WTC11 (cell line): ENCODE results near the gene ZNF664. TPM values are rescaled to one million over a fixed set of nuclear protein-coding genes. Genes with fewer than 3 reads are reported as not detected.

Experiments used
- ATAC-seq: fragments of 200-7000 bp; cut with Tn5 transposase; 2 replicates; pipeline ENCODE4 v1.10.0; 2021; ENCODE audit warnings: mild to moderate bottlenecking, moderate library complexity
- CTCF ChIA-PET: fragments of 300-600 bp; sonication (Branson Sonifier 250); formaldehyde crosslinking; loops from one replicate; lab custom pipeline; 2021; ENCODE audit warnings: antibody characterized with exemption; lab: Charles Lee
- POLR2A ChIA-PET: fragments of 350-600 bp; sonication (Branson Sonifier 250); formaldehyde crosslinking; loops from one replicate; lab custom pipeline; 2021; ENCODE audit warnings: antibody characterized with exemption; lab: Charles Lee
- DNase-seq: peaks from one replicate; pipeline ENCODE4 v3.0.0; 2021; ENCODE audit warnings: low spot score
- H3K27ac Mint-ChIP-seq: 2 replicates; pipeline ENCODE4 v1.8.0; 2021; ENCODE audit warnings: mixed read lengths
- H3K27me3 Mint-ChIP-seq: 2 replicates; pipeline ENCODE4 v1.8.0; 2021; ENCODE audit warnings: low read depth, mild to moderate bottlenecking, moderate library complexity, mixed read lengths
- H3K36me3 Mint-ChIP-seq: 2 replicates; pipeline ENCODE4 v1.8.0; 2021; ENCODE audit warnings: mixed read lengths
- H3K4me1 Mint-ChIP-seq: 2 replicates; pipeline ENCODE4 v1.8.0; 2022; ENCODE audit warnings: mixed read lengths
- H3K4me3 Mint-ChIP-seq: 2 replicates; pipeline ENCODE4 v1.8.0; 2021; ENCODE audit warnings: mild to moderate bottlenecking, moderate library complexity, mixed read lengths
- H3K9me3 Mint-ChIP-seq: 2 replicates; pipeline ENCODE4 v1.8.0; 2021; ENCODE audit warnings: mixed read lengths
- AFF4 ChIP-seq: sonication (generic); formaldehyde crosslinking; IDR thresholded peaks from 2 replicates; pipeline ENCODE4 v1.8.1; 2023; ENCODE audit warnings: mild to moderate bottlenecking, missing genetic modification reagents, borderline replicate concordance
- ATF1 ChIP-seq: sonication (generic); formaldehyde crosslinking; IDR thresholded peaks from 2 replicates; pipeline ENCODE4 v1.8.1; 2023; ENCODE audit warnings: mild to moderate bottlenecking, moderate library complexity, missing genetic modification reagents
- ATF3 ChIP-seq: sonication (generic); formaldehyde crosslinking; conservative IDR thresholded peaks from 2 replicates; pipeline ENCODE4 v1.8.1; 2022; ENCODE audit warnings: mild to moderate bottlenecking, missing genetic modification reagents
- CREM ChIP-seq: sonication (generic); formaldehyde crosslinking; IDR thresholded peaks from 2 replicates; pipeline ENCODE4 v1.8.1; 2022; ENCODE audit warnings: mild to moderate bottlenecking, missing genetic modification reagents, moderate library complexity
- FOXK1 ChIP-seq: sonication (generic); formaldehyde crosslinking; IDR thresholded peaks from 2 replicates; pipeline ENCODE4 v1.8.0; 2022; ENCODE audit warnings: mild to moderate bottlenecking, moderate library complexity, missing genetic modification reagents
- KAT7 ChIP-seq: sonication (generic); formaldehyde crosslinking; IDR thresholded peaks from 2 replicates; pipeline ENCODE4 v1.8.1; 2023; ENCODE audit warnings: missing genetic modification reagents, mild to moderate bottlenecking, borderline replicate concordance
- NR2C2 ChIP-seq: sonication (generic); formaldehyde crosslinking; IDR thresholded peaks from 2 replicates; pipeline ENCODE4 v1.8.0; 2022; ENCODE audit warnings: mild to moderate bottlenecking, missing genetic modification reagents
- TCF7 ChIP-seq: sonication (generic); formaldehyde crosslinking; IDR thresholded peaks from 2 replicates; pipeline ENCODE4 v1.8.0; 2022; ENCODE audit warnings: mild to moderate bottlenecking, low read depth, missing genetic modification reagents, moderate library complexity
- TEAD1 ChIP-seq: sonication (generic); formaldehyde crosslinking; IDR thresholded peaks from 2 replicates; pipeline ENCODE4 v1.8.0; 2022; ENCODE audit warnings: mild to moderate bottlenecking, missing genetic modification reagents
- ZMAT4 ChIP-seq: fragments of 250-450 bp; sonication (Bioruptor Pico); IDR thresholded peaks from 2 replicates; pipeline ENCODE4 v1.9.0; 2021; ENCODE audit warnings: mild to moderate bottlenecking
- ZNF121 ChIP-seq: sonication (generic); formaldehyde crosslinking; IDR thresholded peaks from 2 replicates; pipeline ENCODE4 v1.8.0; 2023; ENCODE audit warnings: missing genetic modification reagents
- ZNF219 ChIP-seq: sonication (generic); formaldehyde crosslinking; IDR thresholded peaks from 2 replicates; pipeline ENCODE4 v1.8.0; 2023; ENCODE audit warnings: missing genetic modification reagents, mild to moderate bottlenecking, borderline replicate concordance
- total RNA-seq: library from RNA; stranded (reverse); gene quantifications from 3 replicates; pipeline ENCODE4 v1.2.3, GENCODE V29; 2021
- TF ChIP-seq, protein P1 (sequence below): sonication (generic); formaldehyde crosslinking; IDR thresholded peaks from 2 replicates; pipeline ENCODE4 v1.8.1; 2023; ENCODE audit warnings: mild to moderate bottlenecking, missing genetic modification reagents, moderate library complexity
- TF ChIP-seq, protein P2 (sequence below): sonication (generic); formaldehyde crosslinking; conservative IDR thresholded peaks from 2 replicates; pipeline ENCODE4 v1.8.1; 2023; ENCODE audit warnings: mild to moderate bottlenecking, low read depth, missing genetic modification reagents, moderate library complexity
- TF ChIP-seq, protein P3 (sequence below): sonication (generic); formaldehyde crosslinking; IDR thresholded peaks from 2 replicates; pipeline ENCODE4 v1.8.0; 2022; ENCODE audit warnings: missing genetic modification reagents
- TF ChIP-seq, protein P4 (sequence below): sonication (generic); formaldehyde crosslinking; IDR thresholded peaks from 2 replicates; pipeline ENCODE4 v1.8.0; 2022; ENCODE audit warnings: mild to moderate bottlenecking, missing genetic modification reagents
- TF ChIP-seq, protein P5 (sequence below): sonication (generic); formaldehyde crosslinking; IDR thresholded peaks from 2 replicates; pipeline ENCODE4 v1.8.0; 2022; ENCODE audit warnings: mild to moderate bottlenecking, missing genetic modification reagents
- TF ChIP-seq, protein P6 (sequence below): fragments of 250-450 bp; sonication (Bioruptor Pico); IDR thresholded peaks from 2 replicates; pipeline ENCODE4 v1.8.0; 2021; ENCODE audit warnings: mild to moderate bottlenecking

The ZNF664 gene
- total RNA-seq, 1 experiment from 2014 or later, result 61.7 TPM

GRCh38 chr12:123939716-123940626 lies 33.0 kb upstream of the ZNF664 start:
- TF ChIP-seq ZNF219, result no peak
- Mint-ChIP-seq H3K4me3 (no peak overlapping the region), H3K4me1 (no peaks in the 10 kb centered on the region), H3K36me3 (peaks cover 3% of the 10 kb centered on the region; the same call in 1 of the 2 replicates), H3K27ac (no peak overlapping the region), H3K9me3 (peaks cover 6% of the 10 kb centered on the region; the same call in 1 of the 2 replicates), H3K27me3 (peaks cover 12% of the 10 kb centered on the region)
- POLR2A ChIA-PET, result no interaction called here
- DNase-seq (no peak), ATAC-seq (no peak)
- CTCF ChIA-PET, result interaction anchor here (0.9 to 2.4 kb wide), 19 partner anchors 8 to 237 kb away, joined by 3 to 36 read pairs (median 4); partner anchors contain the start of genes CCDC92 and ZNF664

DNA sequence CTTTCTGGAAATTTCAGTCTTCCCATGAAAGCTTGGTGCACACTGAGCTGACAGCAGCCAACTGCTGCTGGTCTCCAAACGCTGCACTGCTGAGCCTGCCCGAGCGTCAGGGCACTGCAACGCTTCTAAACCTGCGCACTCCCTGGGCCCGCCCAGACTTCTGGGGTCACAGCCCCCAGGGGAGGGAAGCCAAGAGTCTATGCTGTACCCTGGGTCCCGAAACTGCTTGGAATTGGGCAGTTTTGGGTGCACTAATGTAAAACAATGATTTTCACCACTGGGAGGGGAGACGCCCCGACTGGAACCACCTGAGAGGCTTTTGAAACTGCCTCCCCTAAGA lies 32.4 kb upstream of the ZNF664 start:
- no peak overlapping the region for H3K27ac Mint-ChIP-seq
- ATAC-seq (no peak), DNase-seq (no peak)
- no peaks in the 10 kb centered on the region for H3K4me1 Mint-ChIP-seq
- peaks cover 6% of the 10 kb centered on the region; the same call in 1 of the 2 replicates for H3K9me3 Mint-ChIP-seq
- POLR2A ChIA-PET, result no interaction called here
- H3K36me3 Mint-ChIP-seq, result peaks cover 3% of the 10 kb centered on the region; the same call in 1 of the 2 replicates
- CTCF ChIA-PET, result interaction anchor here (0.9 kb wide), 3 partner anchors 9 to 37 kb away, joined by 3 to 5 read pairs (median 3); no protein-coding TSS in a partner anchor
- no peak overlapping the region for H3K4me3 Mint-ChIP-seq
- H3K27me3 Mint-ChIP-seq, result peaks cover 12% of the 10 kb centered on the region
- no peak for TF ChIP-seq KAT7 (CRISPR knock-in tag)
- TF ChIP-seq, protein P1, sequence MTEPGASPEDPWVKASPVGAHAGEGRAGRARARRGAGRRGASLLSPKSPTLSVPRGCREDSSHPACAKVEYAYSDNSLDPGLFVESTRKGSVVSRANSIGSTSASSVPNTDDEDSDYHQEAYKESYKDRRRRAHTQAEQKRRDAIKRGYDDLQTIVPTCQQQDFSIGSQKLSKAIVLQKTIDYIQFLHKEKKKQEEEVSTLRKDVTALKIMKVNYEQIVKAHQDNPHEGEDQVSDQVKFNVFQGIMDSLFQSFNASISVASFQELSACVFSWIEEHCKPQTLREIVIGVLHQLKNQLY (CRISPR knock-in tag), result no peak
- TF ChIP-seq TCF7 (CRISPR knock-in tag), result no peak
- TF ChIP-seq FOXK1 (CRISPR knock-in tag), result no peak
- TF ChIP-seq ATF1 (CRISPR knock-in tag), result no peak
- TF ChIP-seq, protein P2, sequence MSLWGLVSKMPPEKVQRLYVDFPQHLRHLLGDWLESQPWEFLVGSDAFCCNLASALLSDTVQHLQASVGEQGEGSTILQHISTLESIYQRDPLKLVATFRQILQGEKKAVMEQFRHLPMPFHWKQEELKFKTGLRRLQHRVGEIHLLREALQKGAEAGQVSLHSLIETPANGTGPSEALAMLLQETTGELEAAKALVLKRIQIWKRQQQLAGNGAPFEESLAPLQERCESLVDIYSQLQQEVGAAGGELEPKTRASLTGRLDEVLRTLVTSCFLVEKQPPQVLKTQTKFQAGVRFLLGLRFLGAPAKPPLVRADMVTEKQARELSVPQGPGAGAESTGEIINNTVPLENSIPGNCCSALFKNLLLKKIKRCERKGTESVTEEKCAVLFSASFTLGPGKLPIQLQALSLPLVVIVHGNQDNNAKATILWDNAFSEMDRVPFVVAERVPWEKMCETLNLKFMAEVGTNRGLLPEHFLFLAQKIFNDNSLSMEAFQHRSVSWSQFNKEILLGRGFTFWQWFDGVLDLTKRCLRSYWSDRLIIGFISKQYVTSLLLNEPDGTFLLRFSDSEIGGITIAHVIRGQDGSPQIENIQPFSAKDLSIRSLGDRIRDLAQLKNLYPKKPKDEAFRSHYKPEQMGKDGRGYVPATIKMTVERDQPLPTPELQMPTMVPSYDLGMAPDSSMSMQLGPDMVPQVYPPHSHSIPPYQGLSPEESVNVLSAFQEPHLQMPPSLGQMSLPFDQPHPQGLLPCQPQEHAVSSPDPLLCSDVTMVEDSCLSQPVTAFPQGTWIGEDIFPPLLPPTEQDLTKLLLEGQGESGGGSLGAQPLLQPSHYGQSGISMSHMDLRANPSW (CRISPR knock-in tag), result no peak
- no peak for TF ChIP-seq ATF3
- no peak for TF ChIP-seq ZMAT4 (CRISPR knock-in tag)
- no peak for TF ChIP-seq AFF4 (CRISPR knock-in tag)
- TF ChIP-seq CREM, result no peak
- TF ChIP-seq, protein P3, sequence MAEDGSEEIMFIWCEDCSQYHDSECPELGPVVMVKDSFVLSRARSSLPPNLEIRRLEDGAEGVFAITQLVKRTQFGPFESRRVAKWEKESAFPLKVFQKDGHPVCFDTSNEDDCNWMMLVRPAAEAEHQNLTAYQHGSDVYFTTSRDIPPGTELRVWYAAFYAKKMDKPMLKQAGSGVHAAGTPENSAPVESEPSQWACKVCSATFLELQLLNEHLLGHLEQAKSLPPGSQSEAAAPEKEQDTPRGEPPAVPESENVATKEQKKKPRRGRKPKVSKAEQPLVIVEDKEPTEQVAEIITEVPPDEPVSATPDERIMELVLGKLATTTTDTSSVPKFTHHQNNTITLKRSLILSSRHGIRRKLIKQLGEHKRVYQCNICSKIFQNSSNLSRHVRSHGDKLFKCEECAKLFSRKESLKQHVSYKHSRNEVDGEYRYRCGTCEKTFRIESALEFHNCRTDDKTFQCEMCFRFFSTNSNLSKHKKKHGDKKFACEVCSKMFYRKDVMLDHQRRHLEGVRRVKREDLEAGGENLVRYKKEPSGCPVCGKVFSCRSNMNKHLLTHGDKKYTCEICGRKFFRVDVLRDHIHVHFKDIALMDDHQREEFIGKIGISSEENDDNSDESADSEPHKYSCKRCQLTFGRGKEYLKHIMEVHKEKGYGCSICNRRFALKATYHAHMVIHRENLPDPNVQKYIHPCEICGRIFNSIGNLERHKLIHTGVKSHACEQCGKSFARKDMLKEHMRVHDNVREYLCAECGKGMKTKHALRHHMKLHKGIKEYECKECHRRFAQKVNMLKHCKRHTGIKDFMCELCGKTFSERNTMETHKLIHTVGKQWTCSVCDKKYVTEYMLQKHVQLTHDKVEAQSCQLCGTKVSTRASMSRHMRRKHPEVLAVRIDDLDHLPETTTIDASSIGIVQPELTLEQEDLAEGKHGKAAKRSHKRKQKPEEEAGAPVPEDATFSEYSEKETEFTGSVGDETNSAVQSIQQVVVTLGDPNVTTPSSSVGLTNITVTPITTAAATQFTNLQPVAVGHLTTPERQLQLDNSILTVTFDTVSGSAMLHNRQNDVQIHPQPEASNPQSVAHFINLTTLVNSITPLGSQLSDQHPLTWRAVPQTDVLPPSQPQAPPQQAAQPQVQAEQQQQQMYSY, result no peak
- TF ChIP-seq, protein P4, sequence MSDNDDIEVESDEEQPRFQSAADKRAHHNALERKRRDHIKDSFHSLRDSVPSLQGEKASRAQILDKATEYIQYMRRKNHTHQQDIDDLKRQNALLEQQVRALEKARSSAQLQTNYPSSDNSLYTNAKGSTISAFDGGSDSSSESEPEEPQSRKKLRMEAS (CRISPR knock-in tag), result no peak
- TF ChIP-seq ZNF121 (CRISPR knock-in tag), result no peak
- TF ChIP-seq TEAD1 (CRISPR knock-in tag), result no peak
- TF ChIP-seq, protein P5, sequence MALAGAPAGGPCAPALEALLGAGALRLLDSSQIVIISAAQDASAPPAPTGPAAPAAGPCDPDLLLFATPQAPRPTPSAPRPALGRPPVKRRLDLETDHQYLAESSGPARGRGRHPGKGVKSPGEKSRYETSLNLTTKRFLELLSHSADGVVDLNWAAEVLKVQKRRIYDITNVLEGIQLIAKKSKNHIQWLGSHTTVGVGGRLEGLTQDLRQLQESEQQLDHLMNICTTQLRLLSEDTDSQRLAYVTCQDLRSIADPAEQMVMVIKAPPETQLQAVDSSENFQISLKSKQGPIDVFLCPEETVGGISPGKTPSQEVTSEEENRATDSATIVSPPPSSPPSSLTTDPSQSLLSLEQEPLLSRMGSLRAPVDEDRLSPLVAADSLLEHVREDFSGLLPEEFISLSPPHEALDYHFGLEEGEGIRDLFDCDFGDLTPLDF (CRISPR knock-in tag), result no peak
- TF ChIP-seq, protein P6, sequence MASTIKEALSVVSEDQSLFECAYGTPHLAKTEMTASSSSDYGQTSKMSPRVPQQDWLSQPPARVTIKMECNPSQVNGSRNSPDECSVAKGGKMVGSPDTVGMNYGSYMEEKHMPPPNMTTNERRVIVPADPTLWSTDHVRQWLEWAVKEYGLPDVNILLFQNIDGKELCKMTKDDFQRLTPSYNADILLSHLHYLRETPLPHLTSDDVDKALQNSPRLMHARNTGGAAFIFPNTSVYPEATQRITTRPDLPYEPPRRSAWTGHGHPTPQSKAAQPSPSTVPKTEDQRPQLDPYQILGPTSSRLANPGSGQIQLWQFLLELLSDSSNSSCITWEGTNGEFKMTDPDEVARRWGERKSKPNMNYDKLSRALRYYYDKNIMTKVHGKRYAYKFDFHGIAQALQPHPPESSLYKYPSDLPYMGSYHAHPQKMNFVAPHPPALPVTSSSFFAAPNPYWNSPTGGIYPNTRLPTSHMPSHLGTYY (CRISPR knock-in tag), result no peak
- TF ChIP-seq NR2C2 (CRISPR knock-in tag), result no peak
